Lower lobe of right lung (tissue), 2 donors: Measurements from ENCODE around the gene MED9. TPM values are rescaled to one million over a fixed set of nuclear protein-coding genes. Genes with fewer than 3 reads are reported as not detected.

Experiments used
- ATAC-seq, 2 donors: fragments of 200-7000 bp; cut with Tn5 transposase; one replicate each; pipeline ENCODE4 v1.9.1; 2020 to 2022; ENCODE audit warnings: mild to moderate bottlenecking in 2 of 2, moderate library complexity in 2 of 2
- DNase-seq: peaks from one replicate; pipeline ENCODE4 v3.0.0-alpha.2; 2020
- H3K27ac ChIP-seq: fragments of 200-600 bp; one replicate; pipeline ENCODE4 v1.8.0; 2022
- H3K27me3 ChIP-seq: fragments of 200-600 bp; one replicate; pipeline ENCODE4 v1.8.0; 2022; ENCODE audit warnings: low read depth
- H3K36me3 ChIP-seq: fragments of 200-600 bp; one replicate; pipeline ENCODE4 v1.8.0; 2022; ENCODE audit warnings: mild to moderate bottlenecking
- H3K4me1 ChIP-seq: fragments of 200-600 bp; one replicate; pipeline ENCODE4 v1.8.0; 2022
- H3K4me3 ChIP-seq: fragments of 200-600 bp; one replicate; pipeline ENCODE4 v1.8.0; 2022; ENCODE audit warnings: mild to moderate bottlenecking
- H3K9me3 ChIP-seq: fragments of 200-600 bp; one replicate; pipeline ENCODE4 v1.8.0; 2022
- CTCF ChIP-seq: fragments of 200-600 bp; IDR thresholded peaks from one replicate; pipeline ENCODE4 v1.8.0; 2022; ENCODE audit warnings: antibody characterized with exemption, mild to moderate bottlenecking
- intact Hi-C: fragments of 100-400 bp; cut with DNase I; formaldehyde crosslinking; loops from one replicate; pipeline ENCODE4 v1.11.0; 2022
- total RNA-seq: library from RNA; stranded (reverse); fragmentation: NEBNext Ultra II Directional; extraction: Animal tissue kit (Norgen Biotek cat#: 25700); gene quantifications from one replicate; pipeline ENCODE4 v1.2.1, GENCODE V29; 2021
- donor health status: DM: no; HTN: yes; CAD: no; lungs with severe emphysema.

The MED9 gene
- total RNA-seq, 1 donor from 2014 or later = 14.5 TPM

- H3K27ac ChIP-seq = no peak overlapping the region
- no peaks in the 10 kb centered on the region for H3K36me3 ChIP-seq
- no peak for TF ChIP-seq CTCF
- intact Hi-C loops = no loop called here
- no peaks in the 10 kb centered on the region for H3K27me3 ChIP-seq
- peaks cover 23% of the 10 kb centered on the region for H3K4me1 ChIP-seq
- H3K9me3 ChIP-seq = no peaks in the 10 kb centered on the region
- DNase-seq = peak; percentile 81
- ATAC-seq = peak; percentile 77 to 79
- H3K4me3 ChIP-seq = no peak overlapping the region
Measured at GRCh38 chr17:17535957-17536356, 59.2 kb downstream of the MED9 start.

GRCh38 chr17:17536702-17537101, 59.9 kb downstream of the MED9 start:
- DNase-seq (no peak), ATAC-seq (no peak)
- Histone ChIP-seq H3K9me3 (no peaks in the 10 kb centered on the region), H3K27me3 (no peaks in the 10 kb centered on the region), H3K4me1 (peaks cover 23% of the 10 kb centered on the region), H3K36me3 (no peaks in the 10 kb centered on the region), H3K27ac (peak overlapping the region; percentile 73), H3K4me3 (no peak overlapping the region)
- intact Hi-C loops = no loop called here
- no peak for TF ChIP-seq CTCF

DNA sequence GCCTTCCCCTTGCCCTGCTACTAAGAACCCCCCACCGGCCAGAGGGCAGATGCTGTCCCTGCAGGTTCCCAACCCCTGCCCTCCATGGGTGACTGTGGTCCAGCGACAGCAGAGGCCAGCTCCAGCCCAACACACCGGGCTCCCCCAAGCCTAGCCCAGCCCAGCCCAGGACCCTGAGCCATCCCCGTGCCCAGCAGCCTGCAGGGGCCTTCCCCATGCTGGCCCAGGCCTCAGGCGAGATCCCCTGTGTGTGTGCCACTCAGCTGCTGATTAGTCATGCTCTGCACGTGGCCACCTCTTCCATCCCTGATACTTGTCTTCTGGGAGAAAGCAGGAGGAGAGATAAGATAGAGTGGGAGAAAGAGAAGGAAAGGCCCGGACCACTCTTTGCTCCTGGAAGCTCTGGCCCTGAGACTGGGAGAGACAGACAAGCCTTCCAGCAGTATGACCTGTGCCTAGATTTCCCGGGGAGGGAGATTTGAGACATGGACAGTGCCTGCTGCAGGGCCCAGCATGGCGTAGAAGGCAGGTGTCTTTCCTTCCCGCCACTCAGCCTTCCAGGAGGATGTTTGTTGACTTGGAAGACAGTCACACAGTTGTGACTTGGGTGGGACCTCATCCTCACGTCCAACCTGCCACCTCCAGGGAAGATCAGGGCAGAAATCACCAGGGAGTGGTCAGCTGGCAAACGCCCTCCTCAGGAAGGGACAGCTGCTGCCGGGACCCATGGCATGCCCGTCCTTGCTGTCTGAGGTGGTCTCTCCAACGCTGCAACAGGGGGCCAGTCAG, 60.7 kb downstream of the MED9 start:
- DNase-seq (no peak), ATAC-seq (no peak)
- intact Hi-C loops = no loop called here
- TF ChIP-seq CTCF = no peak
- Histone ChIP-seq H3K27ac (peak overlapping the region; percentile 73), H3K4me3 (no peak overlapping the region), H3K27me3 (no peaks in the 10 kb centered on the region), H3K4me1 (peaks cover 23% of the 10 kb centered on the region), H3K36me3 (no peaks in the 10 kb centered on the region), H3K9me3 (no peaks in the 10 kb centered on the region)

- Histone ChIP-seq H3K4me1 (peaks cover 23% of the 10 kb centered on the region), H3K4me3 (no peak overlapping the region), H3K27ac (peak overlapping the region; percentile 73), H3K9me3 (no peaks in the 10 kb centered on the region), H3K27me3 (no peaks in the 10 kb centered on the region), H3K36me3 (no peaks in the 10 kb centered on the region)
- intact Hi-C loops = no loop called here
- ATAC-seq (peak; percentile 74 to 79), DNase-seq (no peak)
- TF ChIP-seq CTCF = no peak
Measured at GRCh38 chr17:17538417-17539391, 61.9 kb downstream of the MED9 start.

DNA sequence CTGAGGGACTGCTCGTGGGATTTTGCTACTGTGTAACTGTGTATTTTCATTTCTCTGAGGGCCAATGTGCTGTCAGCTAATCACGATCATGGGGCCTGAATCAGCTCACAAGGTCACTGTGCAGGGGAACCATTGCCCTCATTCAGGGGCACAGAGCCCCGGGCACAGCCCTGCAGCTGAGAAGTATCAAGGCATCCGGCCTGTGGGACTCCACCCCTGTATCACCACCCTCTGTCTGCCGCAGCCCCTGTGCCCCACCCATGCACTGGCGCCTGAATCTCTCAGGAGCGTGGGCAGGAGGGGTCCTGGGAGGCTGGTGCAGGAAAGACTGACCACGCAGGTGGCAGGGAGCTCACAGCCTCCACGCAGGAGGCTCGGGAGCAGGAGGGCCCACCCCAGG, 62.8 kb downstream of the MED9 start:
- ATAC-seq (no peak), DNase-seq (no peak)
- Histone ChIP-seq H3K9me3 (no peaks in the 10 kb centered on the region), H3K27me3 (no peaks in the 10 kb centered on the region), H3K27ac (no peak overlapping the region), H3K4me3 (no peak overlapping the region), H3K36me3 (no peaks in the 10 kb centered on the region), H3K4me1 (peaks cover 23% of the 10 kb centered on the region)
- no peak for TF ChIP-seq CTCF
- intact Hi-C loops = no loop called here
